Esophagus muscularis mucosa (tissue), 4 donors: ENCODE data around the gene APOL4.

ENCODE experiments used
- EP300 ChIP-seq: sonication (generic); formaldehyde crosslinking; IDR thresholded peaks from one replicate; pipeline ENCODE4 v1.6.1; 2017; ENCODE audit warnings: antibody characterized with exemption
- POLR2A ChIP-seq: fragments of 450-650 bp; IDR thresholded peaks from one replicate; pipeline ENCODE4 v1.6.1; 2017; ENCODE audit warnings: antibody characterized with exemption, moderate library complexity, mild to moderate bottlenecking, low read depth
- TF ChIP-seq, protein P1 (sequence below), 3 experiments: fragments of 200-600 bp in 2 of 3; fragments of 450-650 bp in 1 of 3; sonication (generic) in 2 of 3; IDR thresholded peaks; one replicate each; pipeline ENCODE4 v1.5.1; 2017 to 2019; ENCODE audit warnings: antibody characterized with exemption in 3 of 3, mild to moderate bottlenecking in 2 of 3, moderate library complexity in 1 of 3

DNA sequence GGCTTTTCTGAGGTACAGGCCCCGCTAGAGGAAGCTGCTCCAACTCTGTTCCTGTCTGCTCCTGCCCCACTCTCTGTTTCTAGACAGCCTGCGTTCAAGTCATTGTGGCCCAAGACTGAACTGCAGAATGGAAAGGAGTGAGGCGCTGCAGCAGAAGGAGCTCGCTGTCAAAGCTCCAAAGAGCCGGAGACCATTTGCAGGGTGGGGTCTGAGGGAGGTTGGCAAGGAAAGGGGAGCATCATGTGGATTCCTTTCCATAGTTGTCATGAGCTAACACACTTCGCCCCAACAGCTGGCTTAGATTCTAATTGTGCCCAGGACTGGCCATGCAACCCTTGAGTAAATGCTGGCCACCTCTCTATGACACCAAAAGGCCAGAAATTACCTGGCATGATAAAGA lies 18.8 kb downstream of the APOL4 start:
- TF ChIP-seq EP300: no peak
- TF ChIP-seq, protein P1, sequence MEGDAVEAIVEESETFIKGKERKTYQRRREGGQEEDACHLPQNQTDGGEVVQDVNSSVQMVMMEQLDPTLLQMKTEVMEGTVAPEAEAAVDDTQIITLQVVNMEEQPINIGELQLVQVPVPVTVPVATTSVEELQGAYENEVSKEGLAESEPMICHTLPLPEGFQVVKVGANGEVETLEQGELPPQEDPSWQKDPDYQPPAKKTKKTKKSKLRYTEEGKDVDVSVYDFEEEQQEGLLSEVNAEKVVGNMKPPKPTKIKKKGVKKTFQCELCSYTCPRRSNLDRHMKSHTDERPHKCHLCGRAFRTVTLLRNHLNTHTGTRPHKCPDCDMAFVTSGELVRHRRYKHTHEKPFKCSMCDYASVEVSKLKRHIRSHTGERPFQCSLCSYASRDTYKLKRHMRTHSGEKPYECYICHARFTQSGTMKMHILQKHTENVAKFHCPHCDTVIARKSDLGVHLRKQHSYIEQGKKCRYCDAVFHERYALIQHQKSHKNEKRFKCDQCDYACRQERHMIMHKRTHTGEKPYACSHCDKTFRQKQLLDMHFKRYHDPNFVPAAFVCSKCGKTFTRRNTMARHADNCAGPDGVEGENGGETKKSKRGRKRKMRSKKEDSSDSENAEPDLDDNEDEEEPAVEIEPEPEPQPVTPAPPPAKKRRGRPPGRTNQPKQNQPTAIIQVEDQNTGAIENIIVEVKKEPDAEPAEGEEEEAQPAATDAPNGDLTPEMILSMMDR (IDR thresholded peaks at IDR 0.05): no peak
- no peak for TF ChIP-seq POLR2A
